Measurements from ENCODE around the gene FANCI. TPM values are rescaled to one million over a fixed set of nuclear protein-coding genes. Genes with fewer than 3 reads are reported as not detected.

FANCI gene
- total and polyA plus RNA-seq, 2 of the 4 experiments (the other 2 are of a cell fraction) = 13.2 to 34.2 TPM

DNA sequence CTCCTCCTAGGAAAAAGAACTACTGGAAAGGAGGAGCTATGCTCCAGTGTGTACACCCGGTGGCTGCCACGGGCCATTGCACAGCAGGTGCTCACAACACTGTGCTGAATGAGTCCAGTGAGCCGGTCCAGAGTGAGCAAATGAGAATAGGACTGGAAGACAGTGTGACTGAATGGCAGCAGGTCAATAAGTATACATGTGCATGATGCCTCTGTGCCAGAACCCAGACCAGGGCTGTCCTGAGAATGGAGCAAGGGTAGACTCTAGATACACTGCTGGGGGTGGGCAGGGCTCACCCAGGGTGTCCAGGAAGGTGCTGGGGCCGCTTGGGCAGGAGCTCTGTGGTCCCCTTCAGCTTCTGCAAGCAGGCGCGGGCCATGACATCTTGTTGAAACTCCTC is 82.5 kb downstream of the FANCI start:
- WGBS, 2 experiments (ENCODE audit: extremely low coverage in 2 of 2, insufficient read length in 1 of 2) = 80% methylated on average over 3 of the region's 6 CpGs; no CpG with 5 or more reads in 1 of the 2 experiments
- Histone ChIP-seq H4K91ac (ENCODE audit: insufficient read depth, low read depth, low read length) (no peak overlapping the region), H2AFZ (replicated peaks; ENCODE audit: low read length, poor library complexity) (no peak overlapping the region), H3K27me3 (ENCODE audit: control insufficient read depth, insufficient read depth, low read length) (no peaks in the 10 kb centered on the region), H3K4ac (ENCODE audit: low read depth, low read length) (no peak overlapping the region), H3K36me3 (ENCODE audit: control insufficient read depth, insufficient read depth, low read length) (peaks cover 93% of the 10 kb centered on the region), H3K18ac (ENCODE audit: low read depth, low read length) (no peak overlapping the region), H2AK9ac (replicated peaks; ENCODE audit: low read depth, low read length, poor library complexity) (no peak overlapping the region), H3K4me1 (ENCODE audit: control insufficient read depth, insufficient read depth, low read length) (0 out of 2 replicates have a peak, but pooled peaks cover 1% of the 10 kb centered on the region), H3K79me1 (ENCODE audit: low read depth in 1 of 2, low read length in 2 of 2) (peaks cover 50 to 79% of the 10 kb centered on the region in 2 experiments), H3K4me3 (ENCODE audit: insufficient read depth, low read depth, low read length) (no peak overlapping the region), H3K23ac (ENCODE audit: low read depth, low read length) (no peak overlapping the region), H4K20me1 (ENCODE audit: insufficient read depth, low read length) (peaks cover 47% of the 10 kb centered on the region), H3K9me1 (ENCODE audit: insufficient read depth, low read length) (peaks cover 10% of the 10 kb centered on the region), H2BK15ac (ENCODE audit: low read depth, low read length) (no peak overlapping the region), H4K5ac (ENCODE audit: low read depth, low read length) (no peak overlapping the region), H3K9ac (ENCODE audit: low read depth, low read length) (no peak overlapping the region), H2AK5ac (ENCODE audit: low read depth, low read length) (no peak overlapping the region), H2BK20ac (ENCODE audit: low read depth, low read length) (no peak overlapping the region), H3K9me3 (ENCODE audit: control insufficient read depth, insufficient read depth, low read length) (no peaks in the 10 kb centered on the region), H3K27ac (ENCODE audit: insufficient read depth, low read length) (no peak overlapping the region), H3K56ac (ENCODE audit: extremely low read depth, insufficient read depth, low read length) (no peak overlapping the region), H4K8ac (ENCODE audit: low read depth in 2 of 2, low read length in 2 of 2) (no peak overlapping the region), H3K14ac (replicated peaks; ENCODE audit: low read depth, low read length) (no peak overlapping the region), H2BK120ac (ENCODE audit: low read depth, low read length) (no peak overlapping the region), H3K4me2 (ENCODE audit: low read depth, low read length) (no peak overlapping the region), H2BK5ac (ENCODE audit: low read depth, low read length, poor library complexity, severe bottlenecking) (no peak overlapping the region)
- ChIA-PET POLR2A (ENCODE audit: unreplicated experiment) (no interaction called here), CTCF (no interaction called here)
- ATAC-seq (ENCODE audit: low read depth) = no peak
- in situ Hi-C loops (cut with MboI; ENCODE audit: low sequenced_read_pairs) = no loop called here
- no peak for DNase-seq
- BruUV-seq (replicated peaks) = no TSS peak
- TF ChIP-seq RAD21 (IDR thresholded peaks at IDR 0.05; ENCODE audit: low read length) (no peak), BHLHE40 (IDR thresholded peaks at IDR 0.05; ENCODE audit: low read depth, low read length) (no peak), MAFK (IDR thresholded peaks at IDR 0.05; ENCODE audit: low read depth, low read length) (no peak), CEBPB (IDR thresholded peaks at IDR 0.05; ENCODE audit: low read depth, low read length) (no peak), ELK1 (IDR thresholded peaks at IDR 0.05; ENCODE audit: borderline replicate concordance, low read depth, low read length) (no peak), RFX5 (IDR thresholded peaks at IDR 0.05; ENCODE audit: low read depth, low read length) (no peak), SMC3 (IDR thresholded peaks at IDR 0.05; ENCODE audit: low read depth, low read length) (no peak), MAZ (IDR thresholded peaks at IDR 0.05; ENCODE audit: borderline replicate concordance, low read depth, low read length) (no peak), CHD1 (IDR thresholded peaks at IDR 0.05; ENCODE audit: low read depth, low read length) (no peak), NFE2L2 (IDR thresholded peaks at IDR 0.05; ENCODE audit: low read depth, low read length) (no peak), FOS (IDR thresholded peaks at IDR 0.05; ENCODE audit: low read depth, low read length) (no peak), MXI1 (IDR thresholded peaks at IDR 0.05; ENCODE audit: borderline replicate concordance, low read depth, low read length) (no peak), POLR2A (IDR thresholded peaks at IDR 0.05; ENCODE audit: low read depth, low read length) (no peak), RCOR1 (IDR thresholded peaks at IDR 0.05; ENCODE audit: insufficient replicate concordance, low read length) (no peak)
- TF ChIP-seq, protein P1, sequence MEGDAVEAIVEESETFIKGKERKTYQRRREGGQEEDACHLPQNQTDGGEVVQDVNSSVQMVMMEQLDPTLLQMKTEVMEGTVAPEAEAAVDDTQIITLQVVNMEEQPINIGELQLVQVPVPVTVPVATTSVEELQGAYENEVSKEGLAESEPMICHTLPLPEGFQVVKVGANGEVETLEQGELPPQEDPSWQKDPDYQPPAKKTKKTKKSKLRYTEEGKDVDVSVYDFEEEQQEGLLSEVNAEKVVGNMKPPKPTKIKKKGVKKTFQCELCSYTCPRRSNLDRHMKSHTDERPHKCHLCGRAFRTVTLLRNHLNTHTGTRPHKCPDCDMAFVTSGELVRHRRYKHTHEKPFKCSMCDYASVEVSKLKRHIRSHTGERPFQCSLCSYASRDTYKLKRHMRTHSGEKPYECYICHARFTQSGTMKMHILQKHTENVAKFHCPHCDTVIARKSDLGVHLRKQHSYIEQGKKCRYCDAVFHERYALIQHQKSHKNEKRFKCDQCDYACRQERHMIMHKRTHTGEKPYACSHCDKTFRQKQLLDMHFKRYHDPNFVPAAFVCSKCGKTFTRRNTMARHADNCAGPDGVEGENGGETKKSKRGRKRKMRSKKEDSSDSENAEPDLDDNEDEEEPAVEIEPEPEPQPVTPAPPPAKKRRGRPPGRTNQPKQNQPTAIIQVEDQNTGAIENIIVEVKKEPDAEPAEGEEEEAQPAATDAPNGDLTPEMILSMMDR (conservative IDR thresholded peaks at IDR 0.05; ENCODE audit: low read depth, low read length) = no peak
- dilution Hi-C loops (cut with HindIII; ENCODE audit: low sequenced_read_pairs, unreplicated experiment) = no loop called here
- intact Hi-C loops (cut with micrococcal nuclease) = no loop called here
